ENCODE results near the gene NWD2. TPM values are rescaled to one million over a fixed set of nuclear protein-coding genes. Genes with fewer than 3 reads are reported as not detected.

The NWD2 gene
- total RNA-seq, 1 experiment from 2014 or later, result not detected

DNA sequence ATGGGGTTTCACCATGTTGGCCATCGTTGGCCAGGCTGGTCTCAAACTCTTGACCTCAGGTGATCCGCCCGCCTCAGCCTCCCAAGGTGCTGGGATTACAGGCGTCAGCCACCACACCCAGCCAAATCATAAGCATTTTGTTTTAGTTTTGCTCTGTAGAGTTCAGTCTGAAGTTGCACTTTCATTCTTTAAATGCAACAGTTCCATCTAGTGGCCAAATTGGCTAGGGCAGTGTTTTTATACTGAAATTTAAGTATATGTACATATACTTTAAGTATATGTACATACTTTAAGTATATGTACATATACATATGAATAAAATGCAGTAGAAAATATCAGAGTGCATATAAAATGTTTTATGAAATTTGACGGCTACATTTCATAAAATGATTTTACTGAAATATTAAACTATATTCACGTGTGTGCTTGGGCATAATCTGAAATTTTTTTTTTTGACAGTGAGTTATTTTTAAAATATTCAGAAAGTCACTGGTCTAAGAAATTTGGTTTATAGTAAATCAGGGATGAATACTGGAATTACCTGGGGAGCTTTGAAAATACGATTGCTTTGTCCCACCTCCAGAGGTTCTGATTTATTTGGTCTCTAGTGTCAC is 145.5 kb downstream of the NWD2 start:
- Histone ChIP-seq H3K18ac (ENCODE audit: insufficient read length, low read depth, low read length) (no peak overlapping the region), H2BK120ac (ENCODE audit: low read depth, low read length, poor library complexity, severe bottlenecking) (no peak overlapping the region), H4K91ac (ENCODE audit: insufficient read length, low read depth, low read length) (no peak overlapping the region), H2BK12ac (ENCODE audit: insufficient read length, low read depth, low read length) (no peak overlapping the region), H4K8ac (replicated peaks; ENCODE audit: insufficient read length, low read depth, low read length) (no peak overlapping the region), H2BK20ac (ENCODE audit: low read depth, low read length, poor library complexity, severe bottlenecking) (no peak overlapping the region), H3K4me1 (ENCODE audit: insufficient read depth, low read length) (no peaks in the 10 kb centered on the region), H4K5ac (ENCODE audit: insufficient read length, low read depth, low read length) (no peak overlapping the region), H3K4ac (ENCODE audit: low read depth, low read length) (no peak overlapping the region), H3K9me3 (ENCODE audit: control insufficient read depth, low read depth, low read length) (no peaks in the 10 kb centered on the region), H3K14ac (ENCODE audit: insufficient read depth, low read length) (no peak overlapping the region), H2AFZ (ENCODE audit: low read length) (no peak overlapping the region), H3K79me2 (ENCODE audit: insufficient read depth, low read length) (no peaks in the 10 kb centered on the region), H3K56ac (ENCODE audit: insufficient read length, low read depth, low read length) (no peak overlapping the region), H3K23ac (ENCODE audit: insufficient read length, low read depth, low read length) (no peak overlapping the region), H3T11ph (ENCODE audit: low read length) (no peak overlapping the region), H3K9ac (ENCODE audit: extremely low read depth, insufficient read length, low read length) (no peak overlapping the region), H3K23me2 (ENCODE audit: insufficient read length, low read depth, low read length, poor library complexity, severe bottlenecking) (no peaks in the 10 kb centered on the region), H3K4me2 (ENCODE audit: insufficient read depth, insufficient read length, low read length) (no peak overlapping the region), H2AK5ac (ENCODE audit: insufficient read length, low read length) (no peak overlapping the region), H3K27me3 (ENCODE audit: insufficient read depth, low read length) (no peaks in the 10 kb centered on the region), H2BK15ac (ENCODE audit: low read depth, low read length) (no peak overlapping the region), H2BK5ac (ENCODE audit: insufficient read length, low read length) (no peak overlapping the region), H3K27ac (ENCODE audit: insufficient read length, low read depth, low read length) (no peak overlapping the region), H3K79me1 (ENCODE audit: insufficient read depth, low read depth, low read length, poor library complexity, severe bottlenecking) (no peaks in the 10 kb centered on the region), H4K20me1 (ENCODE audit: control insufficient read depth, insufficient read depth, insufficient read length) (no peaks in the 10 kb centered on the region)
- Mint-ChIP-seq H3K27ac (no peak overlapping the region), H3K27me3 (ENCODE audit: low read depth) (0 out of 2 replicates have a peak, but pooled peaks cover 3% of the 10 kb centered on the region), H3K4me1 (peaks cover 10 to 22% of the 10 kb centered on the region in 2 experiments), H3K4me3 (no peak overlapping the region), H3K36me3 (ENCODE audit: insufficient read depth in 1 of 3, low read depth in 3 of 3) (no peaks in the 10 kb centered on the region), H3K9me3 (no peaks in the 10 kb centered on the region; a peak in 1 of 5 replicates)
- TF ChIP-seq, protein P1, sequence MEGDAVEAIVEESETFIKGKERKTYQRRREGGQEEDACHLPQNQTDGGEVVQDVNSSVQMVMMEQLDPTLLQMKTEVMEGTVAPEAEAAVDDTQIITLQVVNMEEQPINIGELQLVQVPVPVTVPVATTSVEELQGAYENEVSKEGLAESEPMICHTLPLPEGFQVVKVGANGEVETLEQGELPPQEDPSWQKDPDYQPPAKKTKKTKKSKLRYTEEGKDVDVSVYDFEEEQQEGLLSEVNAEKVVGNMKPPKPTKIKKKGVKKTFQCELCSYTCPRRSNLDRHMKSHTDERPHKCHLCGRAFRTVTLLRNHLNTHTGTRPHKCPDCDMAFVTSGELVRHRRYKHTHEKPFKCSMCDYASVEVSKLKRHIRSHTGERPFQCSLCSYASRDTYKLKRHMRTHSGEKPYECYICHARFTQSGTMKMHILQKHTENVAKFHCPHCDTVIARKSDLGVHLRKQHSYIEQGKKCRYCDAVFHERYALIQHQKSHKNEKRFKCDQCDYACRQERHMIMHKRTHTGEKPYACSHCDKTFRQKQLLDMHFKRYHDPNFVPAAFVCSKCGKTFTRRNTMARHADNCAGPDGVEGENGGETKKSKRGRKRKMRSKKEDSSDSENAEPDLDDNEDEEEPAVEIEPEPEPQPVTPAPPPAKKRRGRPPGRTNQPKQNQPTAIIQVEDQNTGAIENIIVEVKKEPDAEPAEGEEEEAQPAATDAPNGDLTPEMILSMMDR (conservative IDR thresholded peaks at IDR 0.05), result peak; percentile 85
- no CpG with 5 or more reads among the region's 7 CpGs for whole genome bisulfite sequencing (ENCODE audit: extremely low coverage, insufficient read length, low lambda C conversion rate)
- DNase-seq, result no peak

Measured in H9 (cell line).